Smooth muscle cell (in vitro differentiated cells): Measurements from ENCODE around the gene PHF2. TPM values are rescaled to one million over a fixed set of nuclear protein-coding genes. Genes with fewer than 3 reads are reported as not detected.

Experiments
- DNase-seq: peaks from one replicate; lab custom pipeline; 2025; ENCODE audit not compliant: unreplicated experiment; lab: John Stamatoyannopoulos, UW
- H2AFZ ChIP-seq: fragments of 200-600 bp; sonication (generic); 2 replicates; pipeline ENCODE4 v1.6.0; 2016; ENCODE audit warnings: antibody characterized with exemption, low read depth, mild to moderate bottlenecking
- H3F3A ChIP-seq: fragments of 200-600 bp; sonication (generic); 2 replicates; pipeline ENCODE4 v1.6.0; 2017; ENCODE audit warnings: antibody characterized with exemption, low read depth
- H3K27ac ChIP-seq: fragments of 200-600 bp; sonication (generic); 2 replicates; pipeline ENCODE4 v1.5.1; 2016; ENCODE audit warnings: low read depth, mild to moderate bottlenecking
- H3K27me3 ChIP-seq: fragments of 200-600 bp; sonication (generic); 2 replicates; pipeline ENCODE4 v1.6.1; 2016; ENCODE audit warnings: low read depth, mild to moderate bottlenecking
- H3K36me3 ChIP-seq: fragments of 200-600 bp; sonication (generic); 2 replicates; pipeline ENCODE4 v1.5.1; 2016; ENCODE audit warnings: low read depth
- H3K4me1 ChIP-seq: fragments of 200-600 bp; sonication (generic); 2 replicates; pipeline ENCODE4 v1.5.1; 2016; ENCODE audit warnings: low read depth
- H3K4me2 ChIP-seq: fragments of 200-600 bp; sonication (generic); 2 replicates; pipeline ENCODE4 v1.6.0; 2016; ENCODE audit warnings: mild to moderate bottlenecking
- H3K4me3 ChIP-seq: fragments of 200-600 bp; sonication (generic); 2 replicates; pipeline ENCODE4 v1.5.1; 2016; ENCODE audit warnings: mild to moderate bottlenecking
- H3K79me2 ChIP-seq: fragments of 200-600 bp; sonication (generic); 2 replicates; pipeline ENCODE4 v1.6.0; 2016; ENCODE audit warnings: low read depth, mild to moderate bottlenecking
- H3K9ac ChIP-seq: fragments of 200-600 bp; sonication (generic); 2 replicates; pipeline ENCODE4 v1.6.0; 2016; ENCODE audit warnings: low read depth
- H3K9me3 ChIP-seq: fragments of 200-600 bp; sonication (generic); replicated peaks from 2 replicates; pipeline ENCODE4 v1.5.1; 2016; ENCODE audit warnings: low read depth
- H4K20me1 ChIP-seq: fragments of 200-600 bp; sonication (generic); 2 replicates; pipeline ENCODE4 v1.6.0; 2016; ENCODE audit warnings: low read depth
- CTCF ChIP-seq: fragments of 200-600 bp; sonication (generic); IDR thresholded peaks from 2 replicates; pipeline ENCODE4 v1.5.1; 2017; ENCODE audit warnings: borderline replicate concordance, mild to moderate bottlenecking, antibody characterized with exemption; ENCODE audit not compliant: insufficient read depth, poor library complexity, severe bottlenecking
- WGBS: methylation state at CpG from one replicate; pipeline ENCODE4 v1.1.7; 2016; ENCODE audit warnings: low lambda C conversion rate; 5-methylcytosine and 5-hydroxymethylcytosine counted together
- polyA plus RNA-seq: library from polyadenylated mRNA; unstranded; fragments of >200 nt; fragmentation: Nextera tagmentation; extraction: Ambion mirVana; gene quantifications from 2 replicates; pipeline ENCODE4 v1.2.1, GENCODE V29; 2016
- total RNA-seq: library from RNA; depleted of rRNA; stranded (reverse); fragments of >200 nt; gene quantifications from 2 replicates; pipeline ENCODE4 v1.2.3, GENCODE V29; 2014

Gene PHF2
- total and polyA plus RNA-seq, 2 experiments from 2014 or later: 11.1 to 18.3 TPM

GRCh38 chr9:93546356-93546755 lies 30.0 kb upstream of the PHF2 start:
- 97% methylated on average over 11 of the region's 11 CpGs for WGBS
- Histone ChIP-seq H3K9ac (no peak overlapping the region), H3K79me2 (peaks cover 3% of the 10 kb centered on the region), H3F3A (no peaks in the 10 kb centered on the region), H3K36me3 (peaks cover 7% of the 10 kb centered on the region), H3K27ac (no peak overlapping the region), H2AFZ (no peak overlapping the region), H3K4me1 (no peaks in the 10 kb centered on the region), H3K9me3 (no peaks in the 10 kb centered on the region), H3K4me3 (no peak overlapping the region), H4K20me1 (peaks cover 38% of the 10 kb centered on the region), H3K27me3 (no peaks in the 10 kb centered on the region), H3K4me2 (no peak overlapping the region)
- DNase-seq: no peak
- TF ChIP-seq CTCF: no peak

GRCh38 chr9:93549611-93550010 lies 26.8 kb upstream of the PHF2 start:
- Histone ChIP-seq H3K27ac (no peak overlapping the region), H3K27me3 (no peaks in the 10 kb centered on the region), H3K4me1 (no peaks in the 10 kb centered on the region), H3K9me3 (no peaks in the 10 kb centered on the region), H3K9ac (no peak overlapping the region), H3F3A (no peaks in the 10 kb centered on the region), H3K36me3 (peaks cover 20% of the 10 kb centered on the region), H3K4me2 (no peak overlapping the region), H2AFZ (no peak overlapping the region), H4K20me1 (peaks cover 29% of the 10 kb centered on the region), H3K4me3 (no peak overlapping the region), H3K79me2 (peaks cover 3% of the 10 kb centered on the region)
- no peak for TF ChIP-seq CTCF
- DNase-seq: no peak
- 82% methylated on average over 5 of the region's 5 CpGs for WGBS

- Histone ChIP-seq H3K36me3 (peaks cover 23% of the 10 kb centered on the region), H3K27ac (no peak overlapping the region), H4K20me1 (peaks cover 13% of the 10 kb centered on the region), H3K4me1 (no peaks in the 10 kb centered on the region), H3K27me3 (no peaks in the 10 kb centered on the region), H3K4me2 (no peak overlapping the region), H3K4me3 (no peak overlapping the region), H3K9me3 (no peaks in the 10 kb centered on the region), H3K9ac (no peak overlapping the region), H3F3A (no peaks in the 10 kb centered on the region), H2AFZ (no peak overlapping the region), H3K79me2 (no peaks in the 10 kb centered on the region)
- no peak for DNase-seq
- 91% methylated on average over 1 of the region's 1 CpG for WGBS
- TF ChIP-seq CTCF: no peak
Observed at GRCh38 chr9:93552923-93553322, 23.5 kb upstream of the PHF2 start.

GRCh38 chr9:93555370-93555769 lies 21.0 kb upstream of the PHF2 start:
- Histone ChIP-seq H3K79me2 (no peaks in the 10 kb centered on the region), H3K36me3 (peaks cover 24% of the 10 kb centered on the region), H3K27ac (no peak overlapping the region), H4K20me1 (peaks cover 7% of the 10 kb centered on the region), H3F3A (peaks cover 1% of the 10 kb centered on the region), H3K9ac (no peak overlapping the region), H3K9me3 (no peaks in the 10 kb centered on the region), H3K4me3 (no peak overlapping the region), H3K4me2 (no peak overlapping the region), H2AFZ (no peak overlapping the region), H3K4me1 (no peaks in the 10 kb centered on the region), H3K27me3 (no peaks in the 10 kb centered on the region)
- no peak for TF ChIP-seq CTCF
- no peak for DNase-seq
- WGBS: 62% methylated on average over 4 of the region's 4 CpGs
